ENCODE data around the gene CMTR2.

The CMTR2 gene

GRCh38 chr16:71288890-71289731, at the start of gene CMTR2:
Gene CMTR2, minus strand, starts transcription at chr16:71289402. Its CDS starts 3,482 bp downstream, at chr16:71285920.
- FAIRE-seq = no peak
- peak; percentile 46 for DNase-seq (ENCODE audit: insufficient read length, low spot score)
- no peak for TF ChIP-seq CTCF (IDR thresholded peaks at IDR 0.05; ENCODE audit: insufficient read depth, missing control alignments)

- no peak for TF ChIP-seq CTCF (IDR thresholded peaks at IDR 0.05; ENCODE audit: insufficient read depth, missing control alignments)
Measured at GRCh38 chr16:71338632-71339031, 49.4 kb upstream of the CMTR2 start.

GRCh38 chr16:71338193-71338592, 49.0 kb upstream of the CMTR2 start:
- no peak for FAIRE-seq
- TF ChIP-seq CTCF (IDR thresholded peaks at IDR 0.05; ENCODE audit: insufficient read depth, missing control alignments) = no peak
- DNase-seq (ENCODE audit: insufficient read length, low spot score) = no peak

More at GRCh38 chr16:71338632-71339031, 49.4 kb upstream of the CMTR2 start:
- DNase-seq (ENCODE audit: insufficient read length, low spot score) (no peak), FAIRE-seq (no peak)

GRCh38 chr16:71337631-71338030, 48.4 kb upstream of the CMTR2 start:
- DNase-seq (ENCODE audit: insufficient read length, low spot score) = no peak
- FAIRE-seq = no peak
- TF ChIP-seq CTCF (IDR thresholded peaks at IDR 0.05; ENCODE audit: insufficient read depth, missing control alignments) = no peak

- no peak for FAIRE-seq
- no peak for TF ChIP-seq CTCF (IDR thresholded peaks at IDR 0.05; ENCODE audit: insufficient read depth, missing control alignments)
Measured at GRCh38 chr16:71328151-71328550, 38.9 kb upstream of the CMTR2 start.

GRCh38 chr16:71327720-71328119, 38.5 kb upstream of the CMTR2 start:
- no peak for FAIRE-seq
- DNase-seq (ENCODE audit: insufficient read length, low spot score) = no peak
- no peak for TF ChIP-seq CTCF (IDR thresholded peaks at IDR 0.05; ENCODE audit: insufficient read depth, missing control alignments)

More at GRCh38 chr16:71328151-71328550, 38.9 kb upstream of the CMTR2 start:
- DNase-seq (ENCODE audit: insufficient read length, low spot score) = no peak

- DNase-seq (ENCODE audit: insufficient read length, low spot score) (no peak), FAIRE-seq (no peak)
- no peak for TF ChIP-seq CTCF (IDR thresholded peaks at IDR 0.05; ENCODE audit: insufficient read depth, missing control alignments)
Measured at GRCh38 chr16:71319999-71320398, 30.8 kb upstream of the CMTR2 start.
